Subcutaneous adipose tissue (tissue), 4 donors: Measurements from ENCODE around the gene WFDC2. TPM values are rescaled to one million over a fixed set of nuclear protein-coding genes. Genes with fewer than 3 reads are reported as not detected.

Experiments used
- CTCF ChIP-seq: fragments of 450-650 bp; IDR thresholded peaks from one replicate; pipeline ENCODE4 v1.5.1; 2016; ENCODE audit warnings: low read depth, mild to moderate bottlenecking, control low read depth, antibody characterized with exemption, moderate library complexity
- total RNA-seq, 4 donors: library from RNA; depleted of rRNA; stranded (reverse); fragments of >200 nt; gene quantifications; one replicate each; pipeline ENCODE4 v1.1.0, GENCODE V29; 2016

The WFDC2 gene
- total RNA-seq, 4 donors from 2014 or later: 2.6 TPM; not detected in 3

- TF ChIP-seq CTCF: no peak
These were observed 3.9 kb upstream of the WFDC2 start for GRCh38 chr20:45465491-45466266.

- TF ChIP-seq CTCF: no peak
These were observed 2.4 kb upstream of the WFDC2 start for GRCh38 chr20:45467172-45467571.

GRCh38 chr20:45467861-45468260 is 1.7 kb upstream of the WFDC2 start:
- no peak for TF ChIP-seq CTCF

- no peak for TF ChIP-seq CTCF
These were observed 844 bp downstream of the WFDC2 start for GRCh38 chr20:45470262-45470931.

- TF ChIP-seq CTCF: no peak
These were observed 1.4 kb downstream of the WFDC2 start for GRCh38 chr20:45470937-45471336.

- TF ChIP-seq CTCF: no peak
These were observed 10.3 kb downstream of the WFDC2 start for GRCh38 chr20:45479822-45480221.

GRCh38 chr20:45484676-45485075 is 15.1 kb downstream of the WFDC2 start:
- TF ChIP-seq CTCF: no peak
